Stimulated activated CD8-positive, alpha-beta memory T cell treated with anti-CD3 and anti-CD28 coated beads, Interleukin-4, amount 100 ng/mL, for 1 hour (primary cell): ENCODE results near the gene SCRT2.

Experiments
- DNase-seq, 2 donors: peaks; one replicate each; pipeline ENCODE4 v3.0.0-alpha.2; 2020; ENCODE audit warnings: low read depth in 2 of 2, low spot score in 1 of 2

SCRT2 gene

GRCh38 chr20:634148-634925 is 41.3 kb downstream of the SCRT2 start:
- DNase-seq = no peak

DNA sequence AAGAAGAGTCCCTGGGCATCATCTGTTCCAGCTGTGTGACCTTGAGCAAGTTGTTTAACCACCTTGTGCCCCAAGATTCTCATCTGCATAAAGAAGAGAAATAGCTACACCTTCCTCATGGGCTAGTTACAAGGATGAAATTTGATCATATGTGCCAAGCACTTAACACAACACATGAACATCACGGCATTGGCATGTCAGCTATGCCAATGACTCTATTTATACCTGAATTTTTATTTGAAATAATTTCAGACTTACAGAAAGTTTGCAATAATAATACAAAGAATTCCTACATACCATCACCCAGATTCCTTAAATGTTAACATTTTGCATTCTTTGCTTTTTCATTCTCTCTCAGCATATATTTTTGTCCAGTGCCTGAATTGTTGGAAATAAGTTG is 44.5 kb downstream of the SCRT2 start:
- DNase-seq = no peak

GRCh38 chr20:626579-626978 is 49.0 kb downstream of the SCRT2 start:
- DNase-seq = no peak

DNA sequence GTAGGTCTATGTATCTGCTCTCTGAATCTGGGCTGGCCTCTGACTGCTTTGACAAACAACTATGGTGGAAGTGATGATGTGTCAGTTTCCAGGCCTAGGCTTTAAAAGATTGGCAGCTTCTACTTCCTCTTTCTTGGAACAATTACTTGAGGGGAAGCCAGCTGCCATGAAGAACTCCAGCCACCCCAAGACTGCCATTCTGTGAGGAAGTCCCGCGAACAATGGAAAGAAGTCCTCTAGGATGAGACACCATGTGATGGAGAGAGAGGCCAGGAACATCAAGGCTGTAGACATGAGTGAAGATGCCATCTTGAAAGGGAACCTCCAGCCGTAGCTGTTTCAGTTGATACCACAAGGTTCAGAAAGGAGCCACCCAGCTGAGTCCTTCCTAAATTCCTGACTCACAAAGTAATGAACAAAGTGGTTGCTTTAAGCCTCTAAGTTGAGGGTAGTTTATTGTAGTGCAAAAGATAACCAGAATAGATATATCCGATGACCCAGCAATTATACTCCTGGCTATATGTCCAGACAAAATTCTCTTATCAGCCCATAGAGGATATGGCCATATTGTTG is 50.2 kb downstream of the SCRT2 start:
- DNase-seq = no peak

- DNase-seq = no peak
These were observed 51.9 kb downstream of the SCRT2 start for GRCh38 chr20:623704-624103.

GRCh38 chr20:623021-623420 is 52.6 kb downstream of the SCRT2 start:
- DNase-seq = no peak

- no peak for DNase-seq
These were observed 53.4 kb downstream of the SCRT2 start for GRCh38 chr20:622161-622560.

DNA sequence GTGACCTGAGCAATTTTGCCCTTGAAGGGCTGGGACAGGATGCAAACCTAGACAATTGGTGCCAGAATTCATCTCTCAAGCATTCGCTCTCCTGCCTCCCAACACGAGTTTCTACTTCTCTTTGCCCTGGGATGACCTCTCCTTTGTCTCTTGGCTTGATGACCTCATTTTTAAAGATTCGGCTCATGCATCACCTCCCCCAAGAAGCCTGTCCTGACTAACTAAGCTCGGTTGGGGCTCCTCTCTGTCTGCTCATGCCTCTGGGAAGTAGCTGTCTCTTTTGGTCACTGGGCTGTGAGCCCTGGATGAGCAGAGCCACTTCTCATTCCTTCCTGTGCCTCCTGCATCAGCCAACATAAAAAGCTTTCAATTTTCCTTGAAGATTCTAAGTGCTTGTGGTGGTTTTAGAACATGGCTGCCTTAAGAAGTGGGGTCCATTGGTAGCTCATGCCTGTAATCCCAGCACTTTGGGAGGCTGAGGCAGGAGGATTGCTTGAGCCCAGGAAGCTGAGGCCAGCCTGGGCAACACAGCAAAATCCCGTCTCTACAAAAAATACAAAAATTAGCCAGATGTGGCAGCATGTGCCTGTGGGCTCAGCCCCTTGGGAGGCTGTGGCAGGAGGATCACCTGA is 54.4 kb downstream of the SCRT2 start:
- no peak for DNase-seq

GRCh38 chr20:620246-620645 is 55.4 kb downstream of the SCRT2 start:
- DNase-seq = no peak

- DNase-seq = no peak
These were observed 56.6 kb downstream of the SCRT2 start for GRCh38 chr20:618980-619379.

GRCh38 chr20:617934-618690 is 57.5 kb downstream of the SCRT2 start:
- DNase-seq = no peak

DNA sequence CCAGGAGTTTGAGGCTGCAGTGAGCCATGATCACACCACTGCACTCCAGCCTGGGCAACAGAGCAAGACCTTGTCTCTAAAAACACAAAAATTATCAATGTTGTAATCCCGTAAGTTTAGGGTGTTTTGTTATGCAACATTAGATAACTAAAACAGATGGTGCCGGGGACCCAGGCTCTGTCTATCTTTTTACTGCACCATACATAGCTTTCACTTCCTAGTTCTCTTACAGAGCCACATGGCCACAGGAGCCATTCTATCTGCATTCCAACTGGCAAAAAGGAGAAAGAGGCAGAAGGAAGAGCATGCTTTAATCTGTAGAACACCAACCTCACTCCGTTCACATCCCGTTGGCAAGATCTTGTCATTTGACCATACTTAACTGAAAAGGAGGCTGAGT is 60.1 kb downstream of the SCRT2 start:
- no peak for DNase-seq

GRCh38 chr20:611843-612185 is 63.8 kb downstream of the SCRT2 start:
- DNase-seq = no peak
